ENCODE results near the gene ATF6B. TPM values are rescaled to one million over a fixed set of nuclear protein-coding genes. Genes with fewer than 3 reads are reported as not detected.
"Not testable (repeated sequence)": the region's sequence is repeated elsewhere in the genome, so short reads cannot be mapped to it uniquely, and the experiment has no call there.

Gene ATF6B
- total RNA-seq, 1 donor from 2014 or later, result 46.6 TPM

GRCh38 chr6:32154514-32155161, 26.6 kb upstream of the ATF6B start:
- DNase-seq (ENCODE audit: low spot score), result no peak

- DNase-seq (ENCODE audit: low spot score), result peak; percentile 94
Measured at GRCh38 chr6:32153564-32154513, 25.8 kb upstream of the ATF6B start, which contains the start of gene PPT2. Gene PPT2, plus strand, starts transcription at chr6:32154141. Its CDS starts 454 bp downstream, at chr6:32154595.

GRCh38 chr6:32152769-32153563, 24.9 kb upstream of the ATF6B start:
- no peak for DNase-seq (ENCODE audit: low spot score)

GRCh38 chr6:32151863-32152768, 24.1 kb upstream of the ATF6B start, which contains the start of gene PRRT1:
Gene PRRT1, minus strand, starts transcription at chr6:32151939. Its CDS starts 112 bp downstream, at chr6:32151827.
- no peak for DNase-seq (ENCODE audit: low spot score)

- DNase-seq (ENCODE audit: low spot score), result no peak
Measured at GRCh38 chr6:32151181-32151862, 23.3 kb upstream of the ATF6B start.

- DNase-seq (ENCODE audit: low spot score), result no peak
Measured at GRCh38 chr6:32149932-32150870, 22.2 kb upstream of the ATF6B start.

- no peak for DNase-seq (ENCODE audit: low spot score)
Measured at GRCh38 chr6:32149092-32149755, 21.2 kb upstream of the ATF6B start.

- DNase-seq (ENCODE audit: low spot score), result no peak
Measured at GRCh38 chr6:32148289-32149091, 20.4 kb upstream of the ATF6B start.

- no peak for DNase-seq (ENCODE audit: low spot score)
Measured at GRCh38 chr6:32147401-32148132, 19.5 kb upstream of the ATF6B start.

GRCh38 chr6:32146687-32147086, 18.6 kb upstream of the ATF6B start:
- no peak for DNase-seq (ENCODE audit: low spot score)

GRCh38 chr6:32146287-32146686, 18.2 kb upstream of the ATF6B start:
- no peak for DNase-seq (ENCODE audit: low spot score)

GRCh38 chr6:32144238-32144637, 16.2 kb upstream of the ATF6B start:
- DNase-seq (ENCODE audit: low spot score), result not testable (repeated sequence)

GRCh38 chr6:32140420-32141046, 12.5 kb upstream of the ATF6B start:
- no peak for DNase-seq (ENCODE audit: low spot score)

GRCh38 chr6:32139590-32139989, 11.5 kb upstream of the ATF6B start:
- no peak for DNase-seq (ENCODE audit: low spot score)

GRCh38 chr6:32137454-32137853, 9.4 kb upstream of the ATF6B start:
- DNase-seq (ENCODE audit: low spot score), result no peak

GRCh38 chr6:32133786-32134185, 5.7 kb upstream of the ATF6B start:
- no peak for DNase-seq (ENCODE audit: low spot score)

Data from mesenteric fat pad (tissue), 1 donor.